H9 (cell line): ENCODE measurements around the gene SYCP2L. TPM values are rescaled to one million over a fixed set of nuclear protein-coding genes. Genes with fewer than 3 reads are reported as not detected.
A peak's percentile ranks its signal among the peaks of the same experiment; 100 is the strongest.

ENCODE experiments used
- DNase-seq: peaks from one replicate; pipeline ENCODE4 v3.0.0-alpha.2; 2017
- H2AFZ ChIP-seq: one replicate; pipeline ENCODE4 v1.6.1; 2013; ENCODE audit warnings: mild to moderate bottlenecking, low read length, control low read depth, moderate library complexity
- H2AK5ac ChIP-seq: 2 replicates; pipeline ENCODE4 v1.6.1; 2013; ENCODE audit warnings: low read length, control low read depth, mixed read lengths; ENCODE audit not compliant: insufficient read length
- H2BK120ac ChIP-seq: one replicate; pipeline ENCODE4 v1.6.1; 2013; ENCODE audit warnings: low read depth, mild to moderate bottlenecking, low read length, control low read depth, inconsistent platforms; ENCODE audit not compliant: poor library complexity, severe bottlenecking
- H2BK12ac ChIP-seq: 2 replicates; pipeline ENCODE4 v1.6.1; 2013; ENCODE audit warnings: low read length, control low read depth, mixed read lengths, low read depth; ENCODE audit not compliant: insufficient read length
- H2BK15ac ChIP-seq: 2 replicates; pipeline ENCODE4 v1.6.1; 2013; ENCODE audit warnings: low read depth, low read length, control low read depth
- H2BK20ac ChIP-seq: one replicate; pipeline ENCODE4 v1.6.1; 2013; ENCODE audit warnings: low read depth, mild to moderate bottlenecking, low read length, control low read depth, inconsistent platforms; ENCODE audit not compliant: poor library complexity, severe bottlenecking
- H2BK5ac ChIP-seq: 2 replicates; pipeline ENCODE4 v1.6.1; 2013; ENCODE audit warnings: low read length, control low read depth, mixed read lengths; ENCODE audit not compliant: insufficient read length
- H3K14ac ChIP-seq: 2 replicates; pipeline ENCODE4 v1.6.1; 2013; ENCODE audit warnings: low read length, control low read depth; ENCODE audit not compliant: insufficient read depth
- H3K18ac ChIP-seq: 2 replicates; pipeline ENCODE4 v1.6.1; 2013; ENCODE audit warnings: low read depth, mild to moderate bottlenecking, mixed read lengths, low read length, control low read depth; ENCODE audit not compliant: insufficient read length
- H3K23ac ChIP-seq: 2 replicates; pipeline ENCODE4 v1.6.1; 2013; ENCODE audit warnings: low read length, control low read depth, mixed read lengths, low read depth; ENCODE audit not compliant: insufficient read length
- H3K23me2 ChIP-seq: 2 replicates; pipeline ENCODE4 v1.6.1; 2013; ENCODE audit warnings: low read depth, mild to moderate bottlenecking, mixed read lengths, low read length, control low read depth; ENCODE audit not compliant: insufficient read length, poor library complexity, severe bottlenecking
- H3K27ac ChIP-seq: 2 replicates; pipeline ENCODE4 v1.5.1; 2013; ENCODE audit warnings: low read length, control low read depth, mixed read lengths, low read depth; ENCODE audit not compliant: insufficient read length
- H3K27me3 ChIP-seq: 2 replicates; pipeline ENCODE4 v1.6.1; 2013; ENCODE audit warnings: low read length, control low read depth, inconsistent platforms; ENCODE audit not compliant: insufficient read depth
- H3K4ac ChIP-seq: 2 replicates; pipeline ENCODE4 v1.6.1; 2013; ENCODE audit warnings: low read depth, mild to moderate bottlenecking, control low read depth, inconsistent platforms, low read length, moderate library complexity
- H3K4me1 ChIP-seq: 2 replicates; pipeline ENCODE4 v1.6.1; 2013; ENCODE audit warnings: low read length, control low read depth, inconsistent platforms; ENCODE audit not compliant: insufficient read depth
- H3K4me2 ChIP-seq: 2 replicates; pipeline ENCODE4 v1.6.1; 2013; ENCODE audit warnings: low read length, control low read depth, mixed read lengths; ENCODE audit not compliant: insufficient read length, insufficient read depth
- H3K56ac ChIP-seq: 2 replicates; pipeline ENCODE4 v1.6.1; 2013; ENCODE audit warnings: low read depth, mild to moderate bottlenecking, mixed read lengths, low read length, control low read depth; ENCODE audit not compliant: insufficient read length
- H3K79me1 ChIP-seq: 2 replicates; pipeline ENCODE4 v1.6.1; 2013; ENCODE audit warnings: low read depth, mild to moderate bottlenecking, moderate library complexity, low read length, control low read depth, inconsistent platforms; ENCODE audit not compliant: insufficient read depth, poor library complexity, severe bottlenecking
- H3K79me2 ChIP-seq: 2 replicates; pipeline ENCODE4 v1.6.1; 2013; ENCODE audit warnings: low read length, control low read depth, inconsistent platforms; ENCODE audit not compliant: insufficient read depth
- H3K9ac ChIP-seq: 2 replicates; pipeline ENCODE4 v1.6.1; 2013; ENCODE audit warnings: low read length, control low read depth, mixed read lengths; ENCODE audit not compliant: insufficient read length; ENCODE audit errors: extremely low read depth
- H3K9me3 ChIP-seq: one replicate; pipeline ENCODE4 v1.6.1; 2013; ENCODE audit warnings: low read depth, low read length, inconsistent platforms; ENCODE audit not compliant: control insufficient read depth
- H3T11ph ChIP-seq: one replicate; pipeline ENCODE4 v1.6.1; 2013; ENCODE audit warnings: mild to moderate bottlenecking, low read length, control low read depth, inconsistent platforms
- H4K20me1 ChIP-seq: one replicate; pipeline ENCODE4 v1.6.1; 2013; ENCODE audit not compliant: control insufficient read depth, insufficient read length, insufficient read depth
- H4K5ac ChIP-seq: 2 replicates; pipeline ENCODE4 v1.6.1; 2013; ENCODE audit warnings: low read depth, mild to moderate bottlenecking, mixed read lengths, low read length, control low read depth; ENCODE audit not compliant: insufficient read length
- H4K8ac ChIP-seq: replicated peaks from 2 replicates; pipeline ENCODE4 v1.6.1; 2013; ENCODE audit warnings: low read length, control low read depth, mixed read lengths, low read depth; ENCODE audit not compliant: insufficient read length
- H4K91ac ChIP-seq: 2 replicates; pipeline ENCODE4 v1.6.1; 2013; ENCODE audit warnings: low read depth, mild to moderate bottlenecking, moderate library complexity, mixed read lengths, low read length, control low read depth; ENCODE audit not compliant: insufficient read length
- H3K27ac Mint-ChIP-seq, 3 experiments: 2 replicates in 2 of 3; 3 replicates in 1 of 3; pipeline ENCODE4 v1.8.0; 2020 to 2021; ENCODE audit warnings: mixed read lengths in 3 of 3, mild to moderate bottlenecking in 1 of 3, moderate library complexity in 1 of 3
- H3K27me3 Mint-ChIP-seq: 2 replicates; pipeline ENCODE4 v1.8.0; 2021; ENCODE audit warnings: low read depth, mild to moderate bottlenecking, moderate library complexity, mixed read lengths
- H3K36me3 Mint-ChIP-seq, 3 experiments: 2 replicates in 2 of 3; 3 replicates in 1 of 3; pipeline ENCODE4 v1.8.0; 2020 to 2021; ENCODE audit warnings: low read depth in 3 of 3, mixed read lengths in 3 of 3; ENCODE audit not compliant: insufficient read depth in 1 of 3
- H3K4me1 Mint-ChIP-seq, 2 experiments: 2 replicates each; pipeline ENCODE4 v1.8.0; 2020; ENCODE audit warnings: mixed read lengths in 2 of 2
- H3K4me3 Mint-ChIP-seq, 2 experiments: 2 replicates in 1 of 2; 3 replicates in 1 of 2; pipeline ENCODE4 v1.8.0; 2020 to 2021; ENCODE audit warnings: mild to moderate bottlenecking in 2 of 2, mixed read lengths in 2 of 2, moderate library complexity in 1 of 2
- H3K9me3 Mint-ChIP-seq, 2 experiments: 2 replicates in 1 of 2; 3 replicates in 1 of 2; pipeline ENCODE4 v1.8.0; 2020; ENCODE audit warnings: mild to moderate bottlenecking in 2 of 2, mixed read lengths in 2 of 2, moderate library complexity in 1 of 2
- CTCF ChIP-seq: fragments of 200-600 bp; sonication (generic); conservative IDR thresholded peaks from 3 replicates; pipeline ENCODE4 v1.8.0; 2021; ENCODE audit warnings: antibody characterized with exemption, mild to moderate bottlenecking
- WGBS: extraction: QIAGEN DNeasy Blood & Tissue Kit; methylation state at CpG from one replicate; pipeline ENCODE4 v1.1.7; 2013; ENCODE audit warnings: missing lambda C conversion rate, low lambda C conversion rate, mixed read lengths; ENCODE audit not compliant: insufficient read length; ENCODE audit errors: extremely low coverage; 5-methylcytosine and 5-hydroxymethylcytosine counted together
- total RNA-seq: library from RNA; stranded (reverse); gene quantifications from 2 replicates; pipeline ENCODE4 v1.2.1, GENCODE V29; 2021

The SYCP2L gene
- total RNA-seq, 1 experiment from 2014 or later: 3.5 TPM

GRCh38 chr6:10977231-10977968, 90.5 kb downstream of the SYCP2L start:
- H3K23ac ChIP-seq: no peak overlapping the region
- no peaks in the 10 kb centered on the region for H4K20me1 ChIP-seq
- no peak overlapping the region for H3K18ac ChIP-seq
- no peak overlapping the region for H2BK20ac ChIP-seq
- Mint-ChIP-seq H3K27me3 (no peaks in the 10 kb centered on the region; the same call in none of the 2 replicates), H3K4me3 (peak overlapping the region in 1 of 2 experiments; percentile 16; a peak in 1 of 5 replicates), H3K27ac (peak overlapping the region in 2 of 3 experiments; percentile 42 to 81; a peak in 2 of 7 replicates), H3K9me3 (no peaks in the 10 kb centered on the region; a peak in 1 of 5 replicates), H3K36me3 (peaks cover 0 to 3% (median 0%) of the 10 kb centered on the region in 3 experiments; a peak in 1 of 7 replicates), H3K4me1 (peaks cover 8 to 11% of the 10 kb centered on the region in 2 experiments)
- no peak overlapping the region for H2BK12ac ChIP-seq
- H4K8ac ChIP-seq: no peak overlapping the region
- peak; percentile 46 for DNase-seq
- no peak overlapping the region for H3K4me2 ChIP-seq
- no peak overlapping the region for H3T11ph ChIP-seq
- no peak overlapping the region for H3K14ac ChIP-seq
- H2BK120ac ChIP-seq: no peak overlapping the region
- H4K91ac ChIP-seq: no peak overlapping the region
- H3K79me1 ChIP-seq: no peaks in the 10 kb centered on the region
- no peak overlapping the region for H3K9ac ChIP-seq
- TF ChIP-seq CTCF: no peak
- H3K79me2 ChIP-seq: no peaks in the 10 kb centered on the region
- H3K4ac ChIP-seq: no peak overlapping the region
- H2BK15ac ChIP-seq: no peak overlapping the region
- no peaks in the 10 kb centered on the region for H3K9me3 ChIP-seq
- H3K27me3 ChIP-seq: no peaks in the 10 kb centered on the region
- WGBS: no CpG with 5 or more reads among the region's 5 CpGs
- H2AFZ ChIP-seq: no peak overlapping the region
- no peak overlapping the region for H2AK5ac ChIP-seq
- H3K23me2 ChIP-seq: no peaks in the 10 kb centered on the region
- no peak overlapping the region for H2BK5ac ChIP-seq
- no peak overlapping the region for H3K56ac ChIP-seq
- no peak overlapping the region for H4K5ac ChIP-seq
- H3K4me1 ChIP-seq: no peaks in the 10 kb centered on the region
- no peak overlapping the region for H3K27ac ChIP-seq
